Brain pericyte (primary cell): Measurements from ENCODE around the gene LZIC.
A peak's percentile ranks its signal among the peaks of the same experiment; 100 is the strongest.

Experiments
- DNase-seq: peaks from one replicate; pipeline ENCODE4 v3.0.0-alpha.2; 2012; ENCODE audit warnings: low read depth, low spot score

Gene LZIC

GRCh38 chr1:9910423-9911178 is 32.6 kb downstream of the LZIC start:
- peak; percentile 97 for DNase-seq

- no peak for DNase-seq
Observed at GRCh38 chr1:9910076-9910422, 33.1 kb downstream of the LZIC start, which contains the start of gene CTNNBIP1. TSS of gene CTNNBIP1 (minus strand) at chr1:9910269. CDS start at chr1:9872064, 38,205 bp downstream.

GRCh38 chr1:9909234-9910046 is 33.8 kb downstream of the LZIC start:
- no peak for DNase-seq

GRCh38 chr1:9908871-9909233 is 34.3 kb downstream of the LZIC start:
- no peak for DNase-seq

GRCh38 chr1:9907441-9907840 is 35.8 kb downstream of the LZIC start:
- no peak for DNase-seq

- DNase-seq: no peak
Observed at GRCh38 chr1:9906466-9906865, 36.7 kb downstream of the LZIC start.

- no peak for DNase-seq
Observed at GRCh38 chr1:9905010-9905409, 38.2 kb downstream of the LZIC start.

- DNase-seq: no peak
Observed at GRCh38 chr1:9904596-9904995, 38.6 kb downstream of the LZIC start.

- DNase-seq: no peak
Observed at GRCh38 chr1:9903801-9904527, 39.2 kb downstream of the LZIC start.

GRCh38 chr1:9902060-9902452 is 41.1 kb downstream of the LZIC start:
- no peak for DNase-seq

GRCh38 chr1:9901148-9902059 is 41.8 kb downstream of the LZIC start:
- no peak for DNase-seq

- DNase-seq: no peak
Observed at GRCh38 chr1:9900142-9901043, 42.8 kb downstream of the LZIC start.

- DNase-seq: no peak
Observed at GRCh38 chr1:9894115-9894514, 49.1 kb downstream of the LZIC start.

- no peak for DNase-seq
Observed at GRCh38 chr1:9892563-9893528, 50.3 kb downstream of the LZIC start.

GRCh38 chr1:9891207-9891606 is 52.0 kb downstream of the LZIC start:
- DNase-seq: no peak

- DNase-seq: peak; percentile 43
Observed at GRCh38 chr1:9890224-9890731, 52.9 kb downstream of the LZIC start.

GRCh38 chr1:9889411-9889810 is 53.8 kb downstream of the LZIC start:
- DNase-seq: no peak

- no peak for DNase-seq
Observed at GRCh38 chr1:9888886-9889285, 54.3 kb downstream of the LZIC start.

GRCh38 chr1:9887070-9887469 is 56.1 kb downstream of the LZIC start:
- DNase-seq: no peak
